ENCODE measurements around the gene AURKA. TPM values are rescaled to one million over a fixed set of nuclear protein-coding genes. Genes with fewer than 3 reads are reported as not detected.

The AURKA gene
- total and polyA plus RNA-seq, 9 of the 15 experiments (the other 6 are each of a cell fraction or from before 2014, with no cell fraction given), result 72.7 to 162 (median 113) TPM

GRCh38 chr20:56376331-56376730 is 15.7 kb downstream of the AURKA start:
- H3K4me2 ChIP-seq (ENCODE audit: insufficient read depth, low read length), result no peak overlapping the region
- DNase-seq (ENCODE audit: extremely low read depth in 1 of 4, low spot score in 3 of 4) (no peak), FAIRE-seq (no peak), ATAC-seq (no peak)
- H3K4me3 ChIP-seq, result no peak overlapping the region
- 94% methylated on average over 2 of the region's 2 CpGs for WGBS (ENCODE audit: insufficient coverage, low coverage, missing lambda C conversion rate)
- CTCF ChIA-PET (ENCODE audit: low intra/inter-chr PET ratio), result no interaction called here
- H4K20me1 ChIP-seq (replicated peaks; ENCODE audit: control insufficient read depth, insufficient read depth, low read length), result no peaks in the 10 kb centered on the region; the same call in 1 of the 2 replicates
- BruUV-seq (replicated peaks), result no TSS peak
- H3K9me1 ChIP-seq (ENCODE audit: control insufficient read depth, insufficient read depth, low read length), result no peaks in the 10 kb centered on the region
- H3K27ac ChIP-seq (ENCODE audit: extremely low read depth, low read depth, low read length), result no peak overlapping the region
- no peak overlapping the region for H3K9ac ChIP-seq (ENCODE audit: insufficient read depth in 1 of 2, low read depth in 2 of 2, low read length in 2 of 2)
- TF ChIP-seq ZNF253 (CRISPR knock-in tag; conservative IDR thresholded peaks at IDR 0.05), result no peak
- TF ChIP-seq NFIX (CRISPR knock-in tag; IDR thresholded peaks at IDR 0.05; ENCODE audit: low read depth), result no peak
- no peak for TF ChIP-seq RREB1 (CRISPR knock-in tag; IDR thresholded peaks at IDR 0.05)
- no peak for TF ChIP-seq ZNF707 (CRISPR knock-in tag; conservative IDR thresholded peaks at IDR 0.05)
- TF ChIP-seq STAT5A (IDR thresholded peaks at IDR 0.05; ENCODE audit: borderline replicate concordance, low read length), result no peak
- no peak for TF ChIP-seq DPF2 (IDR thresholded peaks at IDR 0.05)
- TF ChIP-seq NFE2 (IDR thresholded peaks at IDR 0.05; ENCODE audit: low read depth), result no peak
- no peak for TF ChIP-seq TAF9B (IDR thresholded peaks at IDR 0.05; ENCODE audit: partially characterized antibody)
- TF ChIP-seq SRSF3 (IDR thresholded peaks at IDR 0.05; ENCODE audit: insufficient read depth, low read length), result no peak
- TF ChIP-seq ZNF76 (CRISPR knock-in tag; IDR thresholded peaks at IDR 0.05; ENCODE audit: borderline replicate concordance), result no peak
- no peak for TF ChIP-seq HMG20B (CRISPR knock-in tag; IDR thresholded peaks at IDR 0.05)
- no peak for TF ChIP-seq SIX5 (IDR thresholded peaks at IDR 0.05; ENCODE audit: borderline replicate concordance in 1 of 2, insufficient read depth in 1 of 2, low read depth in 1 of 2, low read length in 2 of 2)
- no peak for TF ChIP-seq ZNF778 (CRISPR knock-in tag; IDR thresholded peaks at IDR 0.05)
- TF ChIP-seq UBTF (IDR thresholded peaks at IDR 0.05; ENCODE audit: borderline replicate concordance in 1 of 2, low read depth in 2 of 2, low read length in 2 of 2), result no peak
- no peak for TF ChIP-seq SREBF2 (CRISPR knock-in tag; IDR thresholded peaks at IDR 0.05)
- no peak for TF ChIP-seq ZNF780A (CRISPR knock-in tag; IDR thresholded peaks at IDR 0.05)
- H3K79me2 ChIP-seq (ENCODE audit: control insufficient read depth, insufficient read depth, low read length), result peaks cover 83% of the 10 kb centered on the region
- H3K4me1 ChIP-seq (replicated peaks in 1 of 2; ENCODE audit: control insufficient read depth in 2 of 2, insufficient read depth in 2 of 2, low read length in 2 of 2), result peaks cover 0 to 3% of the 10 kb centered on the region in 2 experiments; a peak in 1 of 5 replicates
- H2AFZ ChIP-seq (ENCODE audit: low read depth, low read length), result no peak overlapping the region
- H3K36me3 ChIP-seq (ENCODE audit: control insufficient read depth, insufficient read depth, low read length), result peaks cover 94% of the 10 kb centered on the region
- in situ Hi-C loops (cut with MboI) (no loop called here), intact Hi-C loops (cut with micrococcal nuclease) (no loop called here)
- H3K27me3 ChIP-seq (ENCODE audit: control insufficient read depth in 2 of 2, insufficient read depth in 2 of 2, low read length in 2 of 2), result no peaks in the 10 kb centered on the region
- POLR2A ChIA-PET, result interaction anchor here (1.2 to 1.9 kb wide), 4 partner anchors 8 to 16 kb away, joined by 4 to 5 read pairs (median 4); partner anchors contain the start of genes AURKA and CSTF1
- no peaks in the 10 kb centered on the region for H3K9me3 ChIP-seq (replicated peaks; ENCODE audit: control insufficient read depth, insufficient read depth, low read depth, low read length)

Measured in K562 (cell line).